Skeletal muscle satellite cell (primary cell): Measurements from ENCODE around the gene ADTRP. TPM values are rescaled to one million over a fixed set of nuclear protein-coding genes. Genes with fewer than 3 reads are reported as not detected.

Experiments used
- H3K27me3 ChIP-seq: 2 replicates; pipeline ENCODE4 v1.7.0; 2013; ENCODE audit warnings: low read length; ENCODE audit not compliant: control insufficient read depth, insufficient read depth
- H3K36me3 ChIP-seq: 2 replicates; pipeline ENCODE4 v1.7.0; 2013; ENCODE audit warnings: mild to moderate bottlenecking, control low read depth, low read length; ENCODE audit not compliant: insufficient read depth
- H3K4me1 ChIP-seq: 2 replicates; pipeline ENCODE4 v1.7.0; 2013; ENCODE audit warnings: low read length; ENCODE audit not compliant: control insufficient read depth, insufficient read depth
- H3K4me2 ChIP-seq: 2 replicates; pipeline ENCODE4 v1.7.0; 2013; ENCODE audit warnings: mild to moderate bottlenecking, low read length
- H3K4me3 ChIP-seq: 2 replicates; pipeline ENCODE4 v1.7.0; 2013; ENCODE audit warnings: low read length
- H3K9ac ChIP-seq: 2 replicates; pipeline ENCODE4 v1.7.0; 2013; ENCODE audit warnings: mild to moderate bottlenecking, low read depth, low read length, moderate library complexity
- H3K9me3 ChIP-seq: replicated peaks from 2 replicates; pipeline ENCODE4 v1.7.0; 2013; ENCODE audit warnings: mild to moderate bottlenecking, control low read depth, low read length
- total RNA-seq: library from RNA; depleted of rRNA; stranded (reverse); fragments of >200 nt; gene quantifications from 2 replicates; pipeline ENCODE4 v1.2.3, GENCODE V29; 2012; rRNA removed

The ADTRP gene, protein sequence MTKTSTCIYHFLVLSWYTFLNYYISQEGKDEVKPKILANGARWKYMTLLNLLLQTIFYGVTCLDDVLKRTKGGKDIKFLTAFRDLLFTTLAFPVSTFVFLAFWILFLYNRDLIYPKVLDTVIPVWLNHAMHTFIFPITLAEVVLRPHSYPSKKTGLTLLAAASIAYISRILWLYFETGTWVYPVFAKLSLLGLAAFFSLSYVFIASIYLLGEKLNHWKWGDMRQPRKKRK
- 10.3 and 12.9 TPM in 2 replicates for total RNA-seq

DNA sequence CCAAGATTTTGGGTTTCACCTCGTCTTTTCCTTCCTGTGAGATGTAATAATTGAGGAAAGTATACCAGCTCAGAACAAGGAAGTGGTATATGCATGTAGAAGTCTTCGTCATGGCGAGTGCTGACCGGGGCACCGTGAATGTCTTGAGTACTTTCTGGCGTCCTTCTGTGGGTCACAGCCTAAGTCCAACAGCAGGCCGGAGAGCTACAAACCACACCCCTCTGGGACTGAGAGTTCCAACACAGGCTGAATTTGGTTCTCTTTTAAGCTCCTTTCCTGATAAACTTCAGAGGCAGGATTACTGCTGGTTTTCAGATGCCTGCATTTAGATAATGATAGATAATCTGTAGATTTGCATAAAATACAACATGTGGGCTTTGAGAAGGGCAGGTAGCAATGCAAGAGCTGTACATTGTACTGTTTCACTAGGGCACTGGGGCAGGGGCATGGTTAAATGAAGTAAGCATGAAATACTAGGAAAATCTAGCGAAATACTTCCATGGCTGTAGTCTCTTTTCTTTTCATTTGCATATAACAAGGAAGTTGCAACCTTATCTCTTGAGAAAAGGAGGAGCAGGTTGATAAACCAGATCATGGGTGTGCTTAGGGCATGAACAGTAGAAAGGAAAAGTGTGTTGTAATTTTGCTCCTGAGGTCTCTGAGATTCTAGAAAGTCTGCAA, at the start of gene ADTRP:
Gene ADTRP (minus strand): TSS at position 156 of the 681 bp plus-strand sequence. CDS start 44 bp downstream, at position 112.
- no peaks in the 10 kb centered on the region for H3K36me3 ChIP-seq
- H3K4me3 ChIP-seq = no peak within 1 kb of the TSS
- no peaks in the 10 kb centered on the region for H3K9me3 ChIP-seq
- no peaks in the 10 kb centered on the region for H3K4me1 ChIP-seq
- H3K27me3 ChIP-seq = no peaks in the 10 kb centered on the region
- no peak within 1 kb of the TSS for H3K4me2 ChIP-seq
- no peak within 1 kb of the TSS for H3K9ac ChIP-seq

DNA sequence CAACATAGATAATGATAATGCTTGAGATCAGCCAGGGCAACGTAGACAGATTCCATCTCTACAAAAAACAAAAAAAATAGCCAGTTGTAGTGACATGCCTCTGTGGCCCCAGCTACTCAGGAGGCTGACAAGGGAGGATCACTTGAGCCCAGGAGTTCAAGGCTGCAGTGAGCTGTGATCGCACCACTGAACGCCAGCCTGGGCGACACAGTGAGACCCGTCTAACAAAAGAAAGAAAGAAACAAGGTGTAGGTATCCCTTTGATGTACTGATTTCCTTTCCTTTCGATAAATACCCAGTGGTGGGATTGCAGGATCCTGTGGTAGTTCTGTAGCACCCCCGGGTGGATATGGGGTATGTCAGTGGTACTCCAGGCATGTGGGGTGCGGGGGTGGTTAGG, 48.2 kb upstream of the ADTRP start:
- H3K27me3 ChIP-seq = no peaks in the 10 kb centered on the region
- H3K36me3 ChIP-seq = no peaks in the 10 kb centered on the region
- no peak overlapping the region for H3K9ac ChIP-seq
- no peaks in the 10 kb centered on the region for H3K9me3 ChIP-seq
- no peak overlapping the region for H3K4me3 ChIP-seq
- no peaks in the 10 kb centered on the region for H3K4me1 ChIP-seq
- H3K4me2 ChIP-seq = no peak overlapping the region

DNA sequence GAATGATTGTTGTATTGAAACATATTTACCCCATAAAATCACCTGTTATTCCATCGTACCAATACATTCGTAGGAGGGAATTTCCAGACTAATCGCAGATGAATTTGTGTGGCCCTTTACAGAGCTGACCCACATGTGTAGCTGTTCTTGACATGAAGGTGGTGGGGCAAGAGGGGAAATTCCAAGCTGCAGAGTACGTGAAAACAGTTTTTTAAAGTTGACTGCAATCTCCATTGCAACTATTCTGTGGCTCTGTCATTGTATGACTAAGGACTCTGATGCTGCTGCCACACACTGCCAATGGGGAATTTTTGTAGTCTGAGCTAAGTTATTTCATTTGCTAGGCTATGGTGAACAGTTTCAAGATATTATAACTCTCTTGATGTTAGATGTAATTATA, 46.4 kb upstream of the ADTRP start:
- no peaks in the 10 kb centered on the region for H3K27me3 ChIP-seq
- H3K4me3 ChIP-seq = no peak overlapping the region
- H3K4me1 ChIP-seq = no peaks in the 10 kb centered on the region
- H3K4me2 ChIP-seq = no peak overlapping the region
- no peak overlapping the region for H3K9ac ChIP-seq
- no peaks in the 10 kb centered on the region for H3K9me3 ChIP-seq
- no peaks in the 10 kb centered on the region for H3K36me3 ChIP-seq

DNA sequence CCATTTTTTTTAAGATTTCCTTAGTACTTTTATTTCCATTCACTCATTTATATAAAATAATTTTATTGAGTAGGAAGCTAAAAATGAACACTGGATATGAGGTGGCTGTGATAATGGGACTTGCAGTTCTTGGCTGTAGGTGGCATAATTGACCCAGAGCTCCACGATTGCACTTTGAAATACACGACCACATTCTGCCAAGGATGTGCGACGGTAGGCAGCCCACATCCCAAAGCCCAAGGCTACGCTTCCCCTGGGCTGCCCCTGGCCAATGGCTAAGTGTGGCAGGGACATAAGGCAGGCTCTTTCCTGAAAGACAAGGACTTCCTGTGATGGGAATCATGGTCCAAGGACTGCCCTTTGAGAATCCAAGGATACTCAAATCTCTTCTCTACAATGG, 43.7 kb upstream of the ADTRP start:
- H3K27me3 ChIP-seq = no peaks in the 10 kb centered on the region
- H3K4me1 ChIP-seq = no peaks in the 10 kb centered on the region
- H3K4me3 ChIP-seq = no peak overlapping the region
- H3K4me2 ChIP-seq = no peak overlapping the region
- H3K9me3 ChIP-seq = no peaks in the 10 kb centered on the region
- no peak overlapping the region for H3K9ac ChIP-seq
- H3K36me3 ChIP-seq = no peaks in the 10 kb centered on the region

DNA sequence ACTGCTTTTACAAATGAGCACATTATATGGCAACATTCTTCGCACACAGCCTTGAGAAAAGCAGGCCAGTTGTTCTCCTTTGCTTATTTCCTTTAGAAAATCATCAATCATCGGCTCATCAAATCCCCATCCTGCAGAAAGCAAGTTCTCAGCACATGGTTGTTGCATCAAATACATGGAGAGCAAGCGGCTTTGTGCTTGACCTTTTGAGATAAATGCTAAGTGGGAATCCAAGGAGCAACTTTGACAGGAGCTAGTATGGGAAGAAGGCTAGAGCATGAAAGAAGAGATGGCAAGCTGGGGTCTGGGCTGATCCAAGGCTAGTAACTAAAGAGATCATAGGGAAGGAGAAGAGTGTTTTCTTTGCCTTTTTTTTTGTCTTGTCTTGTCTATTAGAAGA, 43.2 kb upstream of the ADTRP start:
- Histone ChIP-seq H3K9ac (no peak overlapping the region), H3K4me2 (no peak overlapping the region), H3K27me3 (no peaks in the 10 kb centered on the region), H3K9me3 (no peaks in the 10 kb centered on the region), H3K4me1 (no peaks in the 10 kb centered on the region), H3K4me3 (no peak overlapping the region), H3K36me3 (no peaks in the 10 kb centered on the region)

DNA sequence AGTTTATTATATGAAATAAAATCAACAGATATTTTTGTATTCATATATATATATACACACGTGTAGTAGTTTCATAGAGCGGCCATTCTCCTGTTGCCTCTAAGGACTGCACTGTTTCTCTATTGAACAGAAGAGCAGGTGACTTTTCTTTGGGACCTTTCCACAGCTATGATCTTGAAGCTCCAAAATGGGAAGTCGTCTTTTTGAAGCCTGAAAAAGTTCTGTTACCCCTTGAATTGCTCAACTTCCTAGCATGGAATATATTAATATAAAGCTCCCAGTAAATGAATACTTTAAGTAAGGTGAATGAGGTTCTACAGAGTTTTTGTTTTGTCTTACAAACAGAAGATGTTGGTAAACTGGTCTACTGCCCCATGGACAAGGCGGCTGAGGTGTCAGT, 42.2 kb upstream of the ADTRP start:
- Histone ChIP-seq H3K4me1 (peaks cover 2% of the 10 kb centered on the region), H3K4me3 (no peak overlapping the region), H3K9ac (no peak overlapping the region), H3K36me3 (no peaks in the 10 kb centered on the region), H3K27me3 (no peaks in the 10 kb centered on the region), H3K9me3 (no peaks in the 10 kb centered on the region), H3K4me2 (no peak overlapping the region)

DNA sequence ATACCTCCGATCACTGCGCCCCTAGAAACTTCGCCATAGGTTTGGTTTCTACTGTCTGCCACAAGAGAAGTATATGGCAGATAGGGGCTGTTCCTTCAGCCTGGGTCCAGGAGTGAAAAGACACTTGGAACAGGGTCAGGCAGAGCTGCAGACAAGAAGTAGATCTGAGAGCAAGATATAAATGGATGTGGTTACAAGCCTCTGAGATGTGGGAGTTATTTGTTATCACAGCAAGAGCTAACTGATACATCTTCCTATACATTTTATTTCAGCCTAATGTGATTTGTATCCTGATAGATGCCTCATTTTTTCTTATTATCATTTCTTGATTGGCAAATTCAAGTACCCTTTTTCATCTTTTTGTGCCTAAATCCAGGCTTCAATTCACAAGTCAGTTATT, 40.9 kb upstream of the ADTRP start:
- peaks cover 13% of the 10 kb centered on the region for H3K4me1 ChIP-seq
- no peaks in the 10 kb centered on the region for H3K36me3 ChIP-seq
- H3K4me3 ChIP-seq = no peak overlapping the region
- H3K4me2 ChIP-seq = no peak overlapping the region
- H3K27me3 ChIP-seq = no peaks in the 10 kb centered on the region
- H3K9me3 ChIP-seq = no peaks in the 10 kb centered on the region
- H3K9ac ChIP-seq = no peak overlapping the region

DNA sequence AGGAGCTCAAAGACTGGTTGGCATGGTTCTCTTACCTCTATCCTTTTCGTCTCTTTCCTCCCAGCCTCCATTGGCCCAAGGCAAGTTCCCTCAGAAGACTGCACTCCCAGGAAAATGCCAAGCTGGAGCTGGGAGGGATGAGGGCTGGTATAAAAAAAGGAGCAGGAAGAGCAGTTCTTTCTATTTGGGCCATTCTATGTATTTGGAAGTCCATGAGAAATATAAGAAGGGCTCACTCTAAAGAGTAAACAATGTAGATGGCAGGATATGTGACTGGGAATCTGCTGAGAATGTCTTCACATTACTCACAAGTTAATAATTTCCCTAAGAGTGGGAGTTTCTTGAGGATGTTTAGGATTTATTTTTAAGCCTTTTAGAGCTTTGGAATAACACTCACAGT, 36.6 kb upstream of the ADTRP start:
- no peak overlapping the region for H3K9ac ChIP-seq
- no peak overlapping the region for H3K4me3 ChIP-seq
- no peaks in the 10 kb centered on the region for H3K36me3 ChIP-seq
- H3K9me3 ChIP-seq = no peaks in the 10 kb centered on the region
- H3K4me2 ChIP-seq = peak overlapping the region; percentile 36
- H3K27me3 ChIP-seq = no peaks in the 10 kb centered on the region
- peaks cover 19% of the 10 kb centered on the region for H3K4me1 ChIP-seq

DNA sequence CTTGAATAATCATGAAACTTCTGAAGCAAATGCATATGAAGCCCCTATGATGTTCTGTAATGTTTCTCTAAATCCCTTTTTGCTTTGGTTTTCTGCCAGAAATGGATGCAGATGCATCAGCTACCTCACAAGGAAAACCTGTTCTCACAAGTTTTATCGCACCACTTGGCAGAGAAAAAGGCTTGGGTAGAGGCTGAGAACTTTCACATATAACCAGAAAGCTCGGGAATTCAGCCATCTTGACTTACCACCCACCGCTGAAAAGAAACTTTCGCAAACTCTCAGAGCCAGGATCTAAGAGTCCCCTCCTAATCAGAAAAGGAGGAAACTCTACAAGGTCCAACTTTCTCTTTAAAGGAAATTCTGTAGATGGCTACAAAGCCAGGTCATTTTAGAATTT, 36.2 kb upstream of the ADTRP start:
- H3K27me3 ChIP-seq = no peaks in the 10 kb centered on the region
- H3K9ac ChIP-seq = no peak overlapping the region
- no peaks in the 10 kb centered on the region for H3K36me3 ChIP-seq
- peaks cover 24% of the 10 kb centered on the region for H3K4me1 ChIP-seq
- peak overlapping the region; percentile 36 for H3K4me2 ChIP-seq
- H3K4me3 ChIP-seq = no peak overlapping the region
- H3K9me3 ChIP-seq = no peaks in the 10 kb centered on the region

DNA sequence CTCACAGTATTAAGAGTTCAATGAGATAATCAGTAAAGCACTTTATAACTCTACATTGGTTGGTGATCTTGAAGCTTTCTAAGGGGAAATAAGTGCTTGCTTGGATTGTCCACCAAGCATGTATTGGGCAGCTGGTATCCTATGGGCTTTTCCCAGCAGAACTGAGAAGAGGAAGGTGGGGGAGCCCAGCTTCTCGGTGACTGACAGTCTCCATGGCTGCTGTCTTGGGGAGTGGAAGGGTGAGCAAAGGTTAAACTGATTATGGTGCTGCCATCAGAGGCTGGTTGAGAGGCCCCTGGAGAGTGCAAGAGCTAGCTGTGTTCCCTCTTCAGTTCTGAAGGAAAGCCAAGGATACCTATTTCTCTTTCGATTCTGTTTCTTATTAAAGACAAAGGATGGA, 35.5 kb upstream of the ADTRP start:
- no peak overlapping the region for H3K9ac ChIP-seq
- no peak overlapping the region for H3K4me3 ChIP-seq
- H3K4me1 ChIP-seq = peaks cover 28% of the 10 kb centered on the region
- no peak overlapping the region for H3K4me2 ChIP-seq
- no peaks in the 10 kb centered on the region for H3K36me3 ChIP-seq
- no peaks in the 10 kb centered on the region for H3K27me3 ChIP-seq
- H3K9me3 ChIP-seq = no peaks in the 10 kb centered on the region

DNA sequence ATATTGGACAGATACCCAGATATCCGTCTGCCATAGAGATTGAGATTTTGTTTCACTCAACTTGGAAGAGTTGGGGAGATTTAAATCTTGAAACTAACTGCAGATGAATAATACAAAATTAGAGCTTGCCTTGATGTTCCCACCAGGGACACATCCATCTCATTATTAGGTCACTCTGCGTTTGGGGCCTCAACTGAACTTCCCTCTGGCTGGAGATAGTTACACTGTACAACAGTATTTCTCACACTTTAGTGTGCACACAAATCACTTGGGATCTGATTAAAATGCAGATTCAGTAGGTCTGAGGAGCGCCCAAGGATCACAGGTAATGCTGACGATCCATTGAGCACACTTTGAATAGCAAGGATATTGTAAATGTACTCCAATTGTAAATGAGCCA, 35.0 kb upstream of the ADTRP start:
- H3K9me3 ChIP-seq = no peaks in the 10 kb centered on the region
- no peak overlapping the region for H3K4me2 ChIP-seq
- no peaks in the 10 kb centered on the region for H3K36me3 ChIP-seq
- peaks cover 28% of the 10 kb centered on the region for H3K4me1 ChIP-seq
- H3K9ac ChIP-seq = no peak overlapping the region
- H3K4me3 ChIP-seq = no peak overlapping the region
- no peaks in the 10 kb centered on the region for H3K27me3 ChIP-seq

DNA sequence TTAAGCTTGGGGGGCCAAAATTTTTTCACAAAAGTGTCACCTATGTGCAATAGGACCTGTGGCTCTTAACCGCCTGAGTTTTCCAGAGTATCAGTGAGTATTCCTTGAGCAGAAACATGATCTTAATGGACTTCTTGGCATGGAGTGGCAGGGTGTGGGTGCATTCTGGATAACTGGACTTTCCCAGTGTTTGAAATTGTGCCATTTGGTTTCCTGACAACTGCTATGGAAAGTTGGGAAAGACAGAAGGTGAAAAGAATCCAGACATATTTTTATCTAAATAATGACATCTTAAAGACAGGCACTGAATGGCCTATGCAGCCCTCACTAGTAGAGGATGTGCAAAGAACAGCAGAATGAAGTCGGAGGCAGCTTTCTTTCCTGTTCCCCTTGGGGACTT, 34.3 kb upstream of the ADTRP start:
- Histone ChIP-seq H3K4me1 (peaks cover 28% of the 10 kb centered on the region), H3K4me2 (no peak overlapping the region), H3K27me3 (no peaks in the 10 kb centered on the region), H3K9me3 (no peaks in the 10 kb centered on the region), H3K9ac (no peak overlapping the region), H3K36me3 (no peaks in the 10 kb centered on the region), H3K4me3 (no peak overlapping the region)
